ENCODE data around the gene GATC.

Gene GATC, protein sequence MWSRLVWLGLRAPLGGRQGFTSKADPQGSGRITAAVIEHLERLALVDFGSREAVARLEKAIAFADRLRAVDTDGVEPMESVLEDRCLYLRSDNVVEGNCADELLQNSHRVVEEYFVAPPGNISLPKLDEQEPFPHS

DNA sequence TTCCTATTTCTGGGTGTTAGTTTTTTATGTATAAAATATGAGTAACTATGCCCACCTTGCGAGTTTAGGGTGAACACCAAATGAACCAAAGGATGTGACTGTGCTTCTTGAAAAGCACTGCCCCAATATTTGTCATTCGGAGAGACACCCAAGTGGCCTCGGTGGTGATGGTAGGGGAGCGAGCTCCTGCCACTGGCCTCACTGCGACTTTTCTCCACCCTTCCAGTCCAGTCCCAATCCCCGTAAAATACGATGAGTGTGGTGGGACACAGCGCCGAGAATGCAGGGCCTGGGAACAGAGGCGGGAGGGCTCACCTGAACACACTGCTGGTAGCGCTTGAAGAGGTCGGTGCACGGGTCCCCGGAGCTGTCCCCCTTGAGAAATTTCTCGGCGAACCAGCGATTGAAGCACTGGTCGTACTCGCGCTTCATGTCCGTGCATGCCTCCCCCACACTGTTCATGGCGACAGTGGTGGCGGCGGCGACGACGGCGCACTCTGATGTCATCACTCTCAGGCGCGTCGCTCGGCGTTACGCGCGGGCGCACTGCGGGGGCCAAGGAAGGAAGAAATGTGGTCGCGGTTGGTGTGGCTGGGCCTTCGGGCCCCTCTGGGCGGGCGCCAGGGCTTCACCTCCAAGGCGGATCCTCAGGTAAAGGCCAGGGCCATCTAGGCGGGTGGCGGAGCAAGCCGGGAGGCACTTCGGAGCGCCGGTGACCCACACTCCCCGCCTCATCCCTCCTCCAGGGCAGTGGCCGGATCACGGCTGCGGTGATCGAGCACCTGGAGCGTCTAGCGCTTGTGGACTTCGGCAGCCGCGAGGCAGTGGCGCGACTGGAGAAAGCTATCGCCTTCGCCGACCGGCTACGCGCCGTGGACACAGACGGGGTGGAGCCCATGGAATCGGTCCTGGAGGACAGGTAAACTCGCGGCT lies at the start of gene GATC, which contains the start of gene TRIAP1:
Gene GATC, plus strand, starts transcription at position 534 of the 933 bp plus-strand sequence. Its CDS starts 37 bp downstream, at position 571.
Gene TRIAP1, minus strand, starts transcription at position 474 of the 933 bp plus-strand sequence. Its CDS starts 12 bp downstream, at position 462.
- Histone ChIP-seq H3K4me3 (ENCODE audit: low read length) (peak within 1 kb of the TSS; percentile 91), H3K36me3 (ENCODE audit: insufficient read depth, low read length) (peaks cover 45% of the 10 kb centered on the region), H3K9me3 (ENCODE audit: low read length) (no peaks in the 10 kb centered on the region), H3K4me1 (ENCODE audit: insufficient read depth, low read length) (peaks cover 26% of the 10 kb centered on the region), H2AFZ (ENCODE audit: low read depth, low read length) (peak within 1 kb of the TSS; percentile 33), H3K27me3 (ENCODE audit: insufficient read depth, low read length) (no peaks in the 10 kb centered on the region)

DNA sequence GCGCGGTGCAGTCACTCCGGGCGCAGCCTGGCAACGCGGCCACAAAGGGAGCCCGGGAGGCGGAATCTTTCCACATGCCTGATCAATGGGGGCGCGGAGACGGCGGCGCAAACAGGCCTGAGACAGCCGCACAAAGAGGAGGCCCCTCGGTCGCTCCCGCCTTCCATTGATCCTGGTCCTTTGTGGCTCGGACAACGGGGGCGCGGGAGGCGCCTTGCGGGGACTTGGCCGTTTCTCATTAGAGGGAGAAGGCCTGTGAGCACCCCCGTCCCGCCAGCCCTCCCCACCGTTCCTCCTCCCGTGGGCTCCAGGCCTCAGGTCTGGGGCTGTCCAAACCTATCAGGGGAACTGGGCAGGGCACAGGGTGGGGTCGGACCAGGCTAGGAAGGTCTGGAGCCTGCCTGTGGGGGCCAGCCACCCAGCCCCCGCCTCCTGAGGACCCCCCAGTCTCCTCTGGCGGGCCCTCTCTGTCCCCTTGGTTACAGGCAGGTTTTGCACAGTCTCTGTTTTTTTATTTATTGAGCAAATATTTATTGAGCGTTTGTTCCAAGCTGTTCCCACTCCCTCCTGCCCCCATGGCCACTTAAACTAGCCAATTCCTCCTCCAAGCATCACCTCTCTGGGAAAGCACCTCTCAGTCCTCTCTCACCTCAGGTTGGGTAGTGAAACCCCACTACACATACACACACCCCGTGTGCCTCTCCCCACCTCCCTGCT lies 48.3 kb upstream of the GATC start:
- H3K4me3 ChIP-seq (ENCODE audit: low read length), result no peak overlapping the region
- H3K9me3 ChIP-seq (ENCODE audit: low read length), result no peaks in the 10 kb centered on the region
- peaks cover 65% of the 10 kb centered on the region for H3K4me1 ChIP-seq (ENCODE audit: insufficient read depth, low read length)
- no peaks in the 10 kb centered on the region for H3K36me3 ChIP-seq (ENCODE audit: insufficient read depth, low read length)
- H2AFZ ChIP-seq (ENCODE audit: low read depth, low read length), result no peak overlapping the region
- no peaks in the 10 kb centered on the region for H3K27me3 ChIP-seq (ENCODE audit: insufficient read depth, low read length)

GRCh38 chr12:120399531-120399930 lies 46.7 kb upstream of the GATC start:
- H3K36me3 ChIP-seq (ENCODE audit: insufficient read depth, low read length), result no peaks in the 10 kb centered on the region

GRCh38 chr12:120402217-120402616 lies 44.0 kb upstream of the GATC start:
- Histone ChIP-seq H3K4me1 (ENCODE audit: insufficient read depth, low read length) (peaks cover 43% of the 10 kb centered on the region), H3K9me3 (ENCODE audit: low read length) (no peaks in the 10 kb centered on the region), H3K36me3 (ENCODE audit: insufficient read depth, low read length) (no peaks in the 10 kb centered on the region), H3K4me3 (ENCODE audit: low read length) (peak overlapping the region; percentile 22), H2AFZ (ENCODE audit: low read depth, low read length) (peak overlapping the region; percentile 2), H3K27me3 (ENCODE audit: insufficient read depth, low read length) (no peaks in the 10 kb centered on the region)

More at GRCh38 chr12:120399531-120399930, 46.7 kb upstream of the GATC start:
- no peak overlapping the region for H3K4me3 ChIP-seq (ENCODE audit: low read length)
- no peaks in the 10 kb centered on the region for H3K9me3 ChIP-seq (ENCODE audit: low read length)
- no peak overlapping the region for H2AFZ ChIP-seq (ENCODE audit: low read depth, low read length)
- peaks cover 54% of the 10 kb centered on the region for H3K4me1 ChIP-seq (ENCODE audit: insufficient read depth, low read length)
- H3K27me3 ChIP-seq (ENCODE audit: insufficient read depth, low read length), result no peaks in the 10 kb centered on the region

DNA sequence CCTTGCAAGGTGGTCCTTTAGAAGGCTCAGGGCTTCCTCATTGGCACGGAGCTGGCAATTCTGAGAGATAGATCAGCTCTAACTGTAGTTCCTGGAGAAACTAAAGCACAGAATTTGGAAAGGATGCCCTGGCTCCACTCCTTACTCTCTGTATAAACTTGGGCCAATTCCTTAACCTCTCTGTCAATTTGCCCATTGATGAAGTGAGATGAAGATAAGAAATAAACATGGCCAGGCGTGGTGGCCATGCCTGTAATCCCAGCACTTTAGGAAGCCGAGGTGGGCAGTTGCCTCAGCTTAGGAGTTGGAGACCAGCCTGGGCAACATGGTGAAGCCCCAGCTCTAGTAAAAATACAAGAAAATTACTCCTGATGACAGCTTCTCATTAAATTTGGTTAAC lies 42.4 kb upstream of the GATC start:
- Histone ChIP-seq H3K4me1 (ENCODE audit: insufficient read depth, low read length) (peaks cover 28% of the 10 kb centered on the region), H3K27me3 (ENCODE audit: insufficient read depth, low read length) (no peaks in the 10 kb centered on the region), H3K4me3 (ENCODE audit: low read length) (no peak overlapping the region)

DNA sequence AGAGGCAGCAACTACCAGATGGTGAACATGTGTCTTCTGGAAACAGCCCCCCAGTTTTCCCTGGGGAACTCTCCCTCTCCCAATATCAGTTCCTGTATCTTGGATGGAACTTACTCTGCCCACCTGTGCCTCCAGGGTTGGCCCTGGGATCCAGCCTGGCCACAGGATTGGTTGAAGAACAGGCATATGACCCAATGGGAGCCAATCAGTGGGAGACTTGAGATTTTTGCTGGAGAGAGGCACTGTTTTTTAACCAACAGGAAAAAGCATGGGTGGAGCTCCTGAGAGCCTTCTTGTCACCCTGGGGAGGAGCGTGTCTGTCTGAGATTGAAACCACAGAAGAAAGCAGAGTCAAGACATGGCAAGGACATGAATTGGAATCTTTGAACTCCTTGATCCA lies 42.0 kb upstream of the GATC start:
- no peak overlapping the region for H2AFZ ChIP-seq (ENCODE audit: low read depth, low read length)
- no peak overlapping the region for H3K4me3 ChIP-seq (ENCODE audit: low read length)
- H3K4me1 ChIP-seq (ENCODE audit: insufficient read depth, low read length), result peaks cover 25% of the 10 kb centered on the region
- no peaks in the 10 kb centered on the region for H3K9me3 ChIP-seq (ENCODE audit: low read length)
- H3K27me3 ChIP-seq (ENCODE audit: insufficient read depth, low read length), result no peaks in the 10 kb centered on the region
- no peaks in the 10 kb centered on the region for H3K36me3 ChIP-seq (ENCODE audit: insufficient read depth, low read length)

More for the DNA sequence above, 42.4 kb upstream of the GATC start:
- no peaks in the 10 kb centered on the region for H3K36me3 ChIP-seq (ENCODE audit: insufficient read depth, low read length)
- no peak overlapping the region for H2AFZ ChIP-seq (ENCODE audit: low read depth, low read length)
- H3K9me3 ChIP-seq (ENCODE audit: low read length), result no peaks in the 10 kb centered on the region

DNA sequence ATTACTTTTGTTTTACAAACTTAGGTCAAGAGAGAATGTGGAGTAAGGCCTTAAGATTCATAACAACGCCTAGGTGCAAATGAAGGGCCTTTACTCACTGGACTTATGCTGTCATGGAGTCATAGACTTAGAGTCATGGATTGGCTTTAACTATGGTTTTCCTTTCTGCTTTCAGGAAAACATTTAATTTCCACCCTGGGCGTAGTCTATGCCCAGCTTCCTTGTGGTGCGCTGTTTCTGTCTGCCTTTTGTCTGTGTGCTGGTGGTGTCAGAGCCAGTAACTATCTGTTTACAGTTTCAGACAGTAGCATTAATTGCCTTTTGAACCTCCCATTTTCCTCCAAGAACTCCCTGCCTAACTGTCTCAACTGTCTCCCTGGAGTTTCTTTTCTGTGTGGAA lies 40.2 kb upstream of the GATC start:
- peaks cover 23% of the 10 kb centered on the region for H3K4me1 ChIP-seq (ENCODE audit: insufficient read depth, low read length)
- H3K36me3 ChIP-seq (ENCODE audit: insufficient read depth, low read length), result no peaks in the 10 kb centered on the region

GRCh38 chr12:120406553-120406952 lies 39.7 kb upstream of the GATC start:
- H2AFZ ChIP-seq (ENCODE audit: low read depth, low read length), result no peak overlapping the region
- H3K27me3 ChIP-seq (ENCODE audit: insufficient read depth, low read length), result no peaks in the 10 kb centered on the region
- no peaks in the 10 kb centered on the region for H3K36me3 ChIP-seq (ENCODE audit: insufficient read depth, low read length)
- H3K4me3 ChIP-seq (ENCODE audit: low read length), result no peak overlapping the region
- H3K4me1 ChIP-seq (ENCODE audit: insufficient read depth, low read length), result peaks cover 19% of the 10 kb centered on the region
- H3K9me3 ChIP-seq (ENCODE audit: low read length), result no peaks in the 10 kb centered on the region

More for the DNA sequence above, 40.2 kb upstream of the GATC start:
- H2AFZ ChIP-seq (ENCODE audit: low read depth, low read length), result no peak overlapping the region
- no peaks in the 10 kb centered on the region for H3K27me3 ChIP-seq (ENCODE audit: insufficient read depth, low read length)
- no peak overlapping the region for H3K4me3 ChIP-seq (ENCODE audit: low read length)
- no peaks in the 10 kb centered on the region for H3K9me3 ChIP-seq (ENCODE audit: low read length)

- H3K27me3 ChIP-seq (ENCODE audit: insufficient read depth, low read length), result no peaks in the 10 kb centered on the region
- peaks cover 11% of the 10 kb centered on the region for H3K4me1 ChIP-seq (ENCODE audit: insufficient read depth, low read length)
Observed at GRCh38 chr12:120408771-120409170, 37.5 kb upstream of the GATC start.

GRCh38 chr12:120412421-120412820 lies 33.8 kb upstream of the GATC start:
- no peaks in the 10 kb centered on the region for H3K9me3 ChIP-seq (ENCODE audit: low read length)
- H3K36me3 ChIP-seq (ENCODE audit: insufficient read depth, low read length), result no peaks in the 10 kb centered on the region
- no peak overlapping the region for H3K4me3 ChIP-seq (ENCODE audit: low read length)
- no peak overlapping the region for H2AFZ ChIP-seq (ENCODE audit: low read depth, low read length)
- no peaks in the 10 kb centered on the region for H3K27me3 ChIP-seq (ENCODE audit: insufficient read depth, low read length)
- peaks cover 17% of the 10 kb centered on the region for H3K4me1 ChIP-seq (ENCODE audit: insufficient read depth, low read length)

More at GRCh38 chr12:120408771-120409170, 37.5 kb upstream of the GATC start:
- Histone ChIP-seq H2AFZ (ENCODE audit: low read depth, low read length) (no peak overlapping the region), H3K36me3 (ENCODE audit: insufficient read depth, low read length) (no peaks in the 10 kb centered on the region), H3K9me3 (ENCODE audit: low read length) (no peaks in the 10 kb centered on the region), H3K4me3 (ENCODE audit: low read length) (no peak overlapping the region)

DNA sequence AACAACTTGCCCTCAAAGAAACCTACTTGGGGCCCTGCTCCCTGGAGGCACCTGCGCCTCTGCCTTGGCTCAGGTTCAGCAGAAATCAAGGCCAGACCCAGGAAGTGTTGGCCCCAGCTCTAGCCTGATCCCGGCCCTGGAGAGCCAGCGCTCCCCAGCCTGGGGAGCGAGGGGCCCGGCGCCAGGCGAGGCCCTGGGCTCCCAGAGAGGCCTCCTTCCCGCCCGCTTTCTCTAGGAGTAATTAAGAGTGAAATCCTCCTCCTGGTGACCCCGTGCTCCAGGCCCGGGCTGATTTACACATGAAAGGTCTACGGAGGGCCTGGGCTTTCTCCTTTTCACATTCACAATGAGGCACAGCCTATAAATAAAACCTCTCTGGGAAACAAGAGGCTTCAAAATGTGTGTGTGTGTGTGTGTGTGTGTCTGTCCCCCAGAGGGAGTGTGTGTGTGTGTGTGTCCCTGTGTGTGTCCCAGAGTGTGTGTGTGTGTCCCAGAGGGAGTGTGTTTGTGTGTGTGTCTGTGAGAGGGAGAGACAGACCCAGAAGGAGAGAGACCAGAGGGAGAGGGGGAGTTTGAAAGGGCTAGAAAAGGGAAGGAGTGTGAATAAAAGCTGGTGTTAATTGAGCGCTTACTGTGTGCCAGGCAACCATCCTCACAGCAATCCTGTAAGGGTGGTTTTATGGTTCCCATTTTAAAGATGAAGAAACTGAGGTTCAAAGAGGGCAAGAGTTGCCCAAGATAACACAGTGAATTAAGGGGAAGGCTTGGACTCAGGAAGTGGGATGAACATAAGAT lies 32.1 kb upstream of the GATC start:
- Histone ChIP-seq H3K4me1 (ENCODE audit: insufficient read depth, low read length) (peaks cover 17% of the 10 kb centered on the region), H2AFZ (ENCODE audit: low read depth, low read length) (no peak overlapping the region), H3K9me3 (ENCODE audit: low read length) (no peaks in the 10 kb centered on the region), H3K4me3 (ENCODE audit: low read length) (peak overlapping the region; percentile 16), H3K27me3 (ENCODE audit: insufficient read depth, low read length) (no peaks in the 10 kb centered on the region), H3K36me3 (ENCODE audit: insufficient read depth, low read length) (no peaks in the 10 kb centered on the region)

- H3K36me3 ChIP-seq (ENCODE audit: insufficient read depth, low read length), result no peaks in the 10 kb centered on the region
- no peaks in the 10 kb centered on the region for H3K27me3 ChIP-seq (ENCODE audit: insufficient read depth, low read length)
- H3K4me3 ChIP-seq (ENCODE audit: low read length), result no peak overlapping the region
- peaks cover 17% of the 10 kb centered on the region for H3K4me1 ChIP-seq (ENCODE audit: insufficient read depth, low read length)
- no peaks in the 10 kb centered on the region for H3K9me3 ChIP-seq (ENCODE audit: low read length)
- no peak overlapping the region for H2AFZ ChIP-seq (ENCODE audit: low read depth, low read length)
Observed at GRCh38 chr12:120416490-120417216, 29.6 kb upstream of the GATC start.
